OCI-LY7 (cell line): ENCODE measurements around the gene GPRC5D. TPM values are rescaled to one million over a fixed set of nuclear protein-coding genes. Genes with fewer than 3 reads are reported as not detected.

Source experiments
- BruUV-seq: library from RNA; stranded (reverse); fragments of 400-500 nt; replicated peaks from 2 replicates; lab custom pipeline; 2021; lab: Mats Ljungman, UMichigan
- CTCF ChIA-PET: fragments of 300-600 bp; sonication (Branson Sonifier 250); formaldehyde crosslinking; loops from one replicate; lab custom pipeline; 2022; ENCODE audit warnings: antibody characterized with exemption; ENCODE audit not compliant: unreplicated experiment; lab: Charles Lee
- POLR2A ChIA-PET: fragments of 300-600 bp; sonication (Branson Sonifier 250); formaldehyde crosslinking; loops from one replicate; lab custom pipeline; 2022; ENCODE audit warnings: antibody characterized with exemption; lab: Charles Lee
- DNase-seq: peaks from one replicate; pipeline ENCODE4 v3.0.0-alpha.2; 2015; ENCODE audit warnings: low spot score
- H2AFZ ChIP-seq: fragments of 200-600 bp; sonication (generic), shearing (Covaris generic); 2 replicates; pipeline ENCODE4 v1.6.1; 2014; ENCODE audit warnings: mild to moderate bottlenecking, antibody characterized with exemption, low read length, moderate library complexity
- H3K27ac ChIP-seq: fragments of 200-600 bp; sonication (generic); 2 replicates; pipeline ENCODE4 v1.5.1; 2014; ENCODE audit warnings: mixed run types, low read depth, mild to moderate bottlenecking, moderate library complexity, low read length, inconsistent platforms; ENCODE audit not compliant: poor library complexity, severe bottlenecking
- H3K36me3 ChIP-seq: fragments of 200-600 bp; sonication (generic); 2 replicates; pipeline ENCODE4 v1.6.1; 2014; ENCODE audit warnings: mild to moderate bottlenecking, antibody characterized with exemption, low read length, moderate library complexity, mixed read lengths; ENCODE audit not compliant: insufficient read depth
- H3K4me1 ChIP-seq: fragments of 200-600 bp; sonication (generic); 2 replicates; pipeline ENCODE4 v1.5.1; 2014; ENCODE audit warnings: mild to moderate bottlenecking, low read length; ENCODE audit not compliant: insufficient read depth, poor library complexity, severe bottlenecking
- H3K4me2 ChIP-seq: fragments of 200-600 bp; sonication (generic); 2 replicates; pipeline ENCODE4 v1.6.1; 2014; ENCODE audit warnings: mild to moderate bottlenecking, low read length
- H3K4me3 ChIP-seq: fragments of 200-600 bp; sonication (generic); 2 replicates; pipeline ENCODE4 v1.5.1; 2014; ENCODE audit warnings: mild to moderate bottlenecking, low read depth, low read length; ENCODE audit not compliant: poor library complexity, severe bottlenecking
- H3K79me2 ChIP-seq: fragments of 200-600 bp; sonication (generic); 2 replicates; pipeline ENCODE4 v1.6.1; 2016; ENCODE audit warnings: low read depth, mild to moderate bottlenecking, low read length, moderate library complexity, mixed read lengths; ENCODE audit not compliant: insufficient read depth
- H3K9me2 ChIP-seq: fragments of 200-600 bp; sonication (generic); 2 replicates; pipeline ENCODE4 v1.6.1; 2016; ENCODE audit warnings: mild to moderate bottlenecking, low read length, mixed read lengths; ENCODE audit not compliant: insufficient read depth
- H3K9me3 ChIP-seq: fragments of 200-600 bp; sonication (generic); 2 replicates; pipeline ENCODE4 v1.6.1; 2014; ENCODE audit warnings: mild to moderate bottlenecking, mixed run types, low read length, mixed read lengths
- H4K20me1 ChIP-seq: fragments of 200-600 bp; sonication (generic); 2 replicates; pipeline ENCODE4 v1.6.1; 2014; ENCODE audit warnings: mild to moderate bottlenecking, antibody characterized with exemption, low read length, moderate library complexity, mixed read lengths; ENCODE audit not compliant: insufficient read depth
- CTCF ChIP-seq: fragments of 200-600 bp; sonication (generic); conservative IDR thresholded peaks from 2 replicates; pipeline ENCODE4 v1.5.1; 2014; ENCODE audit warnings: mild to moderate bottlenecking, antibody characterized with exemption, low read length, moderate library complexity, mixed read lengths
- EZH2phosphoT487 ChIP-seq: fragments of 200-600 bp; sonication (generic); IDR thresholded peaks from 2 replicates; pipeline ENCODE4 v1.6.1; 2018; ENCODE audit warnings: low read depth, borderline replicate concordance, mild to moderate bottlenecking, mixed run types, antibody characterized with exemption, low read length, moderate library complexity, mixed read lengths
- intact Hi-C: fragments of 100-400 bp; cut with micrococcal nuclease; formaldehyde crosslinking; loops from one replicate; pipeline ENCODE4 v1.10.0; 2022; ENCODE audit not compliant: unreplicated experiment
- total RNA-seq, 2 experiments: library from RNA; depleted of rRNA in 1 of 2; stranded (reverse); fragments of >200 nt in 1 of 2; shearing (Covaris generic) in 1 of 2; gene quantifications; 2 replicates each; pipeline ENCODE4 v1.2.3, GENCODE V29; 2014 to 2022

GPRC5D gene
- total RNA-seq, 2 experiments from 2014 or later: not detected

- Histone ChIP-seq H3K36me3 (no peaks in the 10 kb centered on the region), H3K27ac (no peak overlapping the region), H3K4me1 (no peaks in the 10 kb centered on the region), H3K4me3 (no peak overlapping the region), H3K4me2 (no peak overlapping the region), H3K79me2 (no peaks in the 10 kb centered on the region), H3K9me2 (no peaks in the 10 kb centered on the region), H4K20me1 (no peaks in the 10 kb centered on the region), H2AFZ (no peak overlapping the region), H3K9me3 (no peaks in the 10 kb centered on the region)
- POLR2A ChIA-PET: interaction anchor here (0.5 kb wide), 1 partner anchor 173 kb away, joined by 4 read pairs; no protein-coding TSS in a partner anchor
- intact Hi-C loops: no loop called here
- no peak for DNase-seq
- TF ChIP-seq CTCF: no peak
- TF ChIP-seq EZH2phosphoT487: no peak
- CTCF ChIA-PET: no interaction called here
- BruUV-seq: no TSS peak
Observed at GRCh38 chr12:12898911-12899511, 53.0 kb downstream of the GPRC5D start.

GRCh38 chr12:12898136-12898717 lies 53.7 kb downstream of the GPRC5D start:
- no peak for DNase-seq
- no peaks in the 10 kb centered on the region for H3K9me3 ChIP-seq
- intact Hi-C loops: no loop called here
- BruUV-seq: no TSS peak
- no peak overlapping the region for H3K27ac ChIP-seq
- no peak overlapping the region for H3K4me3 ChIP-seq
- ChIA-PET POLR2A (no interaction called here), CTCF (no interaction called here)
- no peaks in the 10 kb centered on the region for H3K79me2 ChIP-seq
- H4K20me1 ChIP-seq: no peaks in the 10 kb centered on the region
- TF ChIP-seq EZH2phosphoT487: no peak
- TF ChIP-seq CTCF: no peak
- no peak overlapping the region for H3K4me2 ChIP-seq
- H3K4me1 ChIP-seq: no peaks in the 10 kb centered on the region
- H3K9me2 ChIP-seq: no peaks in the 10 kb centered on the region
- no peaks in the 10 kb centered on the region for H3K36me3 ChIP-seq
- no peak overlapping the region for H2AFZ ChIP-seq

- H3K9me3 ChIP-seq: no peaks in the 10 kb centered on the region
- TF ChIP-seq EZH2phosphoT487: no peak
- TF ChIP-seq CTCF: no peak
- intact Hi-C loops: no loop called here
- POLR2A ChIA-PET: no interaction called here
- no peaks in the 10 kb centered on the region for H4K20me1 ChIP-seq
- BruUV-seq: no TSS peak
- H2AFZ ChIP-seq: no peak overlapping the region
- H3K9me2 ChIP-seq: no peaks in the 10 kb centered on the region
- no peaks in the 10 kb centered on the region for H3K4me1 ChIP-seq
- H3K4me2 ChIP-seq: no peak overlapping the region
- DNase-seq: no peak
- no peaks in the 10 kb centered on the region for H3K79me2 ChIP-seq
- CTCF ChIA-PET: no interaction called here
- H3K4me3 ChIP-seq: no peak overlapping the region
- H3K36me3 ChIP-seq: no peaks in the 10 kb centered on the region
- H3K27ac ChIP-seq: no peak overlapping the region
Observed at GRCh38 chr12:12897302-12897701, 54.7 kb downstream of the GPRC5D start.
